Retinal pigment epithelial cell (primary cell): ENCODE measurements around the gene RXYLT1.
A peak's percentile ranks its signal among the peaks of the same experiment; 100 is the strongest.

Source experiments
- DNase-seq: peaks from one replicate; pipeline ENCODE4 v3.0.0-alpha.2; 2010; ENCODE audit warnings: low read depth
- H3K4me3 ChIP-seq: 2 replicates; pipeline ENCODE4 v1.5.1; 2011; ENCODE audit warnings: mild to moderate bottlenecking, low read length, control low read depth, moderate library complexity
- CTCF ChIP-seq: conservative IDR thresholded peaks from 2 replicates; pipeline ENCODE4 v1.5.1; 2011; ENCODE audit warnings: low read depth, low read length, control low read depth, inconsistent platforms

RXYLT1 gene

GRCh38 chr12:63844391-63845341, 65.0 kb downstream of the RXYLT1 start, which contains the start of gene SRGAP1:
SRGAP1 (plus strand) TSS chr12:63844700; CDS start chr12:63844817, 117 bp downstream.
- peak; percentile 6 for TF ChIP-seq CTCF
- DNase-seq, result no peak

GRCh38 chr12:63845726-63846125, 66.0 kb downstream of the RXYLT1 start:
- DNase-seq, result no peak
- no peak for TF ChIP-seq CTCF
- H3K4me3 ChIP-seq, result peak overlapping the region; percentile 98

More at GRCh38 chr12:63844391-63845341, 65.0 kb downstream of the RXYLT1 start, which contains the start of gene SRGAP1:
- peak within 1 kb of the TSS; percentile 98 for H3K4me3 ChIP-seq

GRCh38 chr12:63846238-63846967, 66.7 kb downstream of the RXYLT1 start:
- no peak for TF ChIP-seq CTCF
- H3K4me3 ChIP-seq, result peak overlapping the region; percentile 98

GRCh38 chr12:63848450-63848849, 68.7 kb downstream of the RXYLT1 start:
- H3K4me3 ChIP-seq, result no peak overlapping the region
- TF ChIP-seq CTCF, result no peak
- DNase-seq, result no peak

More at GRCh38 chr12:63846238-63846967, 66.7 kb downstream of the RXYLT1 start:
- no peak for DNase-seq

- TF ChIP-seq CTCF, result no peak
- no peak for DNase-seq
- H3K4me3 ChIP-seq, result no peak overlapping the region
Observed at GRCh38 chr12:63849106-63849620, 69.5 kb downstream of the RXYLT1 start.

- DNase-seq, result no peak
- H3K4me3 ChIP-seq, result no peak overlapping the region
- TF ChIP-seq CTCF, result no peak
Observed at GRCh38 chr12:63849641-63850040, 69.9 kb downstream of the RXYLT1 start.
